Smooth muscle cell (in vitro differentiated cells): ENCODE measurements around the gene FBXL5. TPM values are rescaled to one million over a fixed set of nuclear protein-coding genes. Genes with fewer than 3 reads are reported as not detected.

Experiments used
- DNase-seq: peaks from one replicate; lab custom pipeline; 2025; ENCODE audit not compliant: unreplicated experiment; lab: John Stamatoyannopoulos, UW
- H2AFZ ChIP-seq: fragments of 200-600 bp; sonication (generic); 2 replicates; pipeline ENCODE4 v1.6.0; 2016; ENCODE audit warnings: antibody characterized with exemption, low read depth, mild to moderate bottlenecking
- H3F3A ChIP-seq: fragments of 200-600 bp; sonication (generic); 2 replicates; pipeline ENCODE4 v1.6.0; 2017; ENCODE audit warnings: antibody characterized with exemption, low read depth
- H3K27ac ChIP-seq: fragments of 200-600 bp; sonication (generic); 2 replicates; pipeline ENCODE4 v1.5.1; 2016; ENCODE audit warnings: low read depth, mild to moderate bottlenecking
- H3K27me3 ChIP-seq: fragments of 200-600 bp; sonication (generic); 2 replicates; pipeline ENCODE4 v1.6.1; 2016; ENCODE audit warnings: low read depth, mild to moderate bottlenecking
- H3K36me3 ChIP-seq: fragments of 200-600 bp; sonication (generic); 2 replicates; pipeline ENCODE4 v1.5.1; 2016; ENCODE audit warnings: low read depth
- H3K4me1 ChIP-seq: fragments of 200-600 bp; sonication (generic); 2 replicates; pipeline ENCODE4 v1.5.1; 2016; ENCODE audit warnings: low read depth
- H3K4me2 ChIP-seq: fragments of 200-600 bp; sonication (generic); 2 replicates; pipeline ENCODE4 v1.6.0; 2016; ENCODE audit warnings: mild to moderate bottlenecking
- H3K4me3 ChIP-seq: fragments of 200-600 bp; sonication (generic); 2 replicates; pipeline ENCODE4 v1.5.1; 2016; ENCODE audit warnings: mild to moderate bottlenecking
- H3K79me2 ChIP-seq: fragments of 200-600 bp; sonication (generic); 2 replicates; pipeline ENCODE4 v1.6.0; 2016; ENCODE audit warnings: low read depth, mild to moderate bottlenecking
- H3K9ac ChIP-seq: fragments of 200-600 bp; sonication (generic); 2 replicates; pipeline ENCODE4 v1.6.0; 2016; ENCODE audit warnings: low read depth
- H3K9me3 ChIP-seq: fragments of 200-600 bp; sonication (generic); replicated peaks from 2 replicates; pipeline ENCODE4 v1.5.1; 2016; ENCODE audit warnings: low read depth
- H4K20me1 ChIP-seq: fragments of 200-600 bp; sonication (generic); 2 replicates; pipeline ENCODE4 v1.6.0; 2016; ENCODE audit warnings: low read depth
- CTCF ChIP-seq: fragments of 200-600 bp; sonication (generic); IDR thresholded peaks from 2 replicates; pipeline ENCODE4 v1.5.1; 2017; ENCODE audit warnings: borderline replicate concordance, mild to moderate bottlenecking, antibody characterized with exemption; ENCODE audit not compliant: insufficient read depth, poor library complexity, severe bottlenecking
- WGBS: methylation state at CpG from one replicate; pipeline ENCODE4 v1.1.7; 2016; ENCODE audit warnings: low lambda C conversion rate; 5-methylcytosine and 5-hydroxymethylcytosine counted together
- polyA plus RNA-seq: library from polyadenylated mRNA; unstranded; fragments of >200 nt; fragmentation: Nextera tagmentation; extraction: Ambion mirVana; gene quantifications from 2 replicates; pipeline ENCODE4 v1.2.1, GENCODE V29; 2016
- total RNA-seq: library from RNA; depleted of rRNA; stranded (reverse); fragments of >200 nt; gene quantifications from 2 replicates; pipeline ENCODE4 v1.2.3, GENCODE V29; 2014

FBXL5 gene
- total and polyA plus RNA-seq, 2 experiments from 2014 or later = 47.0 to 94.6 TPM

- Histone ChIP-seq H3K27ac (no peak overlapping the region), H3K4me1 (peaks cover 41% of the 10 kb centered on the region), H3K79me2 (no peaks in the 10 kb centered on the region), H3K9ac (no peak overlapping the region), H3F3A (peaks cover 15% of the 10 kb centered on the region), H3K4me3 (no peak overlapping the region), H3K27me3 (no peaks in the 10 kb centered on the region), H2AFZ (no peak overlapping the region), H3K4me2 (no peak overlapping the region), H3K36me3 (no peaks in the 10 kb centered on the region), H4K20me1 (no peaks in the 10 kb centered on the region), H3K9me3 (no peaks in the 10 kb centered on the region)
- WGBS = 100% methylated on average over 1 of the region's 1 CpG
- no peak for TF ChIP-seq CTCF
- DNase-seq = no peak
These were observed 41.7 kb upstream of the FBXL5 start for GRCh38 chr4:15696866-15697265.

- H3K4me1 ChIP-seq = peaks cover 51% of the 10 kb centered on the region
- no peak for DNase-seq
- no peaks in the 10 kb centered on the region for H3K79me2 ChIP-seq
- H3K9ac ChIP-seq = no peak overlapping the region
- peaks cover 21% of the 10 kb centered on the region for H3F3A ChIP-seq
- WGBS = 86% methylated on average over 3 of the region's 3 CpGs
- H3K27ac ChIP-seq = peak overlapping the region; percentile 97
- TF ChIP-seq CTCF = no peak
- peak overlapping the region; percentile 40 for H3K4me2 ChIP-seq
- H4K20me1 ChIP-seq = no peaks in the 10 kb centered on the region
- no peaks in the 10 kb centered on the region for H3K36me3 ChIP-seq
- H3K9me3 ChIP-seq = no peaks in the 10 kb centered on the region
- H2AFZ ChIP-seq = no peak overlapping the region
- H3K4me3 ChIP-seq = no peak overlapping the region
- H3K27me3 ChIP-seq = no peaks in the 10 kb centered on the region
These were observed 40.6 kb upstream of the FBXL5 start for GRCh38 chr4:15695729-15696128.

DNA sequence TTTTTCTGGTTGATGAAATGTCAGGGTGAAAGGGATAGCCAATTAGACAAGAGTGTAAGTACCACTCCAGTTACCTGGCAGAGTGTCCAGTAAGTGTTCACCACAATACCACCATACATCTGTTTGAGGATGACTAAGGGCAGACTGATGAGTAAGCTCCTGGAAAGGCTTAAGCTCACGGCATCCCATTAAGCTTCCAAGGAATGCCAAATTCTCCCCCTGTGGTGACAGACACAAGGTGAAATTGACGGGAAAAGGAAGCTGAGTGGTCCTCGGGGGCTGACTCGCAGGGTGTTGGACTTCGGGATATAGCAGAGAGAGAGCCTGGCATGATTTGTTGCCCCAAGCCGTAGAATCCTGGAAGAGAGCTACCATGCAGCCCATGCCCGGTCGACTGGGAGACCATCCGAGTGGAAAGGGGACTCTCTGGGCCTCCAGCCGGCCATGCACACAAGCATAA lies 40.1 kb upstream of the FBXL5 start:
- Histone ChIP-seq H3K9me3 (no peaks in the 10 kb centered on the region), H3K27ac (peak overlapping the region; percentile 97), H3K9ac (no peak overlapping the region), H3K36me3 (no peaks in the 10 kb centered on the region), H3K4me1 (peaks cover 55% of the 10 kb centered on the region), H3K4me3 (no peak overlapping the region), H3K27me3 (no peaks in the 10 kb centered on the region), H3K4me2 (peak overlapping the region; percentile 69), H3F3A (peaks cover 24% of the 10 kb centered on the region), H3K79me2 (no peaks in the 10 kb centered on the region), H4K20me1 (no peaks in the 10 kb centered on the region), H2AFZ (no peak overlapping the region)
- 42% methylated on average over 10 of the region's 10 CpGs for WGBS
- DNase-seq = no peak
- TF ChIP-seq CTCF = no peak

DNA sequence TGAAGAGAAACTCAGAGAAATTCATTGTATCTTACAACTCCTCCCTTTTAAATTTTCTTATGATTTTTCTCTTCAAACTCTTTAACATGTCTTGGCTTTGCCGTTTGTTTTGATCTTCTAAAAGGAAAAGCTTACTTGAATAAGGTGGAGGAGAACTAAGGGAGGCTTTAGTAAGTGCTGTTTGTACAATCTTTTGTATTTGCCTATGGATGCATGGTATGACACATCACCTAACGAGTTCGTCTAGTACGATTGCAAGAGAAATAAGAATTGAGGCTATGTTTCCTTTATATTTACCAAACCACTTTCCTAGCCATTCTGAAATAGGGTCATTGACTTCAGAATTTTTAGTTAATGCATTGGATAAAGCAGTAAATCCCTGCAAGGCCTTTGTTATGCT lies 39.3 kb upstream of the FBXL5 start:
- no peak overlapping the region for H3K4me3 ChIP-seq
- no peak overlapping the region for H2AFZ ChIP-seq
- H3K36me3 ChIP-seq = no peaks in the 10 kb centered on the region
- H3K27ac ChIP-seq = peak overlapping the region; percentile 97
- 60% methylated on average over 4 of the region's 4 CpGs for WGBS
- DNase-seq = no peak
- peak overlapping the region; percentile 69 for H3K4me2 ChIP-seq
- peak overlapping the region; percentile 58 for H3K9ac ChIP-seq
- H3F3A ChIP-seq = peaks cover 32% of the 10 kb centered on the region
- H3K9me3 ChIP-seq = no peaks in the 10 kb centered on the region
- no peaks in the 10 kb centered on the region for H3K79me2 ChIP-seq
- no peaks in the 10 kb centered on the region for H4K20me1 ChIP-seq
- no peaks in the 10 kb centered on the region for H3K27me3 ChIP-seq
- TF ChIP-seq CTCF = no peak
- H3K4me1 ChIP-seq = peaks cover 64% of the 10 kb centered on the region
